Gastrocnemius medialis (tissue), 4 donors: ENCODE measurements around the gene PARD3B.

ENCODE experiments used
- CTCF ChIP-seq, 5 experiments: fragments of 450-650 bp in 3 of 5; fragments of 200-600 bp in 2 of 5; sonication (generic) in 2 of 5; IDR thresholded peaks in 4 of 5; conservative IDR thresholded peaks in 1 of 5; 1 replicate in 4 of 5; 2 replicates in 1 of 5; pipeline ENCODE4 v1.5.1; 2016 to 2019; ENCODE audit warnings: antibody characterized with exemption in 5 of 5, mild to moderate bottlenecking in 3 of 5, moderate library complexity in 3 of 5
- POLR2A ChIP-seq, 2 donors: fragments of 450-650 bp; IDR thresholded peaks; one replicate each; pipeline ENCODE4 v1.6.1; 2017; ENCODE audit warnings: antibody characterized with exemption in 2 of 2, mild to moderate bottlenecking in 2 of 2, moderate library complexity in 2 of 2

GRCh38 chr2:205465791-205466190 lies 920.5 kb downstream of the PARD3B start:
- no peak for TF ChIP-seq CTCF (IDR thresholded peaks at IDR 0.05 in 4 of 5, conservative IDR thresholded peaks at IDR 0.05 in 1 of 5)
- TF ChIP-seq POLR2A (IDR thresholded peaks at IDR 0.05): no peak
